Parathyroid adenoma (tissue), 2 donors: ENCODE results near the gene ZNRF4.

Experiments
- H2AFZ ChIP-seq: fragments of 300-600 bp; sonication (generic); one replicate; pipeline ENCODE4 v1.7.0; 2017; ENCODE audit warnings: antibody characterized with exemption, mild to moderate bottlenecking
- H3K27ac ChIP-seq: fragments of 300-600 bp; sonication (generic); one replicate; pipeline ENCODE4 v1.7.0; 2017
- H3K27me3 ChIP-seq: fragments of 300-600 bp; sonication (generic); one replicate; pipeline ENCODE4 v1.7.0; 2017; ENCODE audit warnings: low read length; ENCODE audit not compliant: control insufficient read depth, insufficient read depth
- H3K36me3 ChIP-seq: fragments of 300-600 bp; sonication (generic); one replicate; pipeline ENCODE4 v1.7.0; 2017; ENCODE audit warnings: low read length; ENCODE audit not compliant: control insufficient read depth, insufficient read depth
- H3K4me1 ChIP-seq: fragments of 300-600 bp; sonication (generic); one replicate; pipeline ENCODE4 v1.7.0; 2017; ENCODE audit warnings: control low read depth
- H3K4me2 ChIP-seq: fragments of 300-600 bp; sonication (generic); one replicate; pipeline ENCODE4 v1.7.0; 2017; ENCODE audit warnings: low read length
- H3K4me3 ChIP-seq: fragments of 300-600 bp; sonication (generic); one replicate; pipeline ENCODE4 v1.7.0; 2017; ENCODE audit warnings: low read depth, low read length
- H3K79me2 ChIP-seq: fragments of 300-600 bp; sonication (generic); one replicate; pipeline ENCODE4 v1.7.0; 2017; ENCODE audit warnings: control low read depth
- H3K9ac ChIP-seq: fragments of 300-600 bp; sonication (generic); one replicate; pipeline ENCODE4 v1.7.0; 2017; ENCODE audit warnings: mild to moderate bottlenecking
- H3K9me3 ChIP-seq: fragments of 300-600 bp; sonication (generic); one replicate; pipeline ENCODE4 v1.7.0; 2017; ENCODE audit warnings: low read length; ENCODE audit not compliant: control insufficient read depth
- CTCF ChIP-seq: fragments of 300-600 bp; sonication (generic); IDR thresholded peaks from one replicate; pipeline ENCODE4 v1.7.0; 2017; ENCODE audit warnings: antibody characterized with exemption, mild to moderate bottlenecking
- donor health status: primary hyperparathyroidism.

Gene ZNRF4

GRCh38 chr19:5439452-5439851 lies 15.8 kb upstream of the ZNRF4 start:
- Histone ChIP-seq H3K27ac (no peak overlapping the region), H3K4me1 (no peaks in the 10 kb centered on the region), H3K27me3 (no peaks in the 10 kb centered on the region), H3K4me2 (no peak overlapping the region), H3K4me3 (no peak overlapping the region), H2AFZ (no peak overlapping the region), H3K36me3 (no peaks in the 10 kb centered on the region), H3K79me2 (no peaks in the 10 kb centered on the region), H3K9ac (no peak overlapping the region), H3K9me3 (no peaks in the 10 kb centered on the region)
- no peak for TF ChIP-seq CTCF

- H3K4me2 ChIP-seq, result no peak overlapping the region
- no peak overlapping the region for H3K9ac ChIP-seq
- no peaks in the 10 kb centered on the region for H3K36me3 ChIP-seq
- no peak for TF ChIP-seq CTCF
- no peaks in the 10 kb centered on the region for H3K79me2 ChIP-seq
- no peaks in the 10 kb centered on the region for H3K27me3 ChIP-seq
- no peak overlapping the region for H2AFZ ChIP-seq
- H3K27ac ChIP-seq, result no peak overlapping the region
- H3K9me3 ChIP-seq, result no peaks in the 10 kb centered on the region
- H3K4me3 ChIP-seq, result no peak overlapping the region
- no peaks in the 10 kb centered on the region for H3K4me1 ChIP-seq
Observed at GRCh38 chr19:5440299-5440698, 14.9 kb upstream of the ZNRF4 start.

GRCh38 chr19:5443723-5444122 lies 11.5 kb upstream of the ZNRF4 start:
- Histone ChIP-seq H3K9ac (no peak overlapping the region), H3K4me3 (no peak overlapping the region), H3K4me2 (no peak overlapping the region), H3K9me3 (no peaks in the 10 kb centered on the region), H3K27me3 (no peaks in the 10 kb centered on the region), H2AFZ (no peak overlapping the region), H3K27ac (no peak overlapping the region), H3K36me3 (no peaks in the 10 kb centered on the region), H3K79me2 (no peaks in the 10 kb centered on the region), H3K4me1 (no peaks in the 10 kb centered on the region)
- TF ChIP-seq CTCF, result no peak

- no peak for TF ChIP-seq CTCF
- H3K36me3 ChIP-seq, result no peaks in the 10 kb centered on the region
- no peak overlapping the region for H3K4me3 ChIP-seq
- H3K27ac ChIP-seq, result no peak overlapping the region
- H3K9me3 ChIP-seq, result no peaks in the 10 kb centered on the region
- no peaks in the 10 kb centered on the region for H3K4me1 ChIP-seq
- no peaks in the 10 kb centered on the region for H3K79me2 ChIP-seq
- no peak overlapping the region for H2AFZ ChIP-seq
- no peak overlapping the region for H3K4me2 ChIP-seq
- H3K9ac ChIP-seq, result no peak overlapping the region
- H3K27me3 ChIP-seq, result no peaks in the 10 kb centered on the region
Observed at GRCh38 chr19:5444431-5444830, 10.8 kb upstream of the ZNRF4 start.

- H3K9me3 ChIP-seq, result no peaks in the 10 kb centered on the region
- no peak overlapping the region for H3K27ac ChIP-seq
- H3K9ac ChIP-seq, result no peak overlapping the region
- H2AFZ ChIP-seq, result no peak overlapping the region
- no peak overlapping the region for H3K4me2 ChIP-seq
- no peaks in the 10 kb centered on the region for H3K36me3 ChIP-seq
- H3K4me1 ChIP-seq, result no peaks in the 10 kb centered on the region
- no peak overlapping the region for H3K4me3 ChIP-seq
- TF ChIP-seq CTCF, result no peak
- no peaks in the 10 kb centered on the region for H3K27me3 ChIP-seq
- no peaks in the 10 kb centered on the region for H3K79me2 ChIP-seq
Observed at GRCh38 chr19:5445071-5445470, 10.1 kb upstream of the ZNRF4 start.
